ENCODE data around the gene CNTRL. TPM values are rescaled to one million over a fixed set of nuclear protein-coding genes. Genes with fewer than 3 reads are reported as not detected.

CNTRL gene
- total RNA-seq, 1 donor from 2014 or later: 8.5 TPM

DNA sequence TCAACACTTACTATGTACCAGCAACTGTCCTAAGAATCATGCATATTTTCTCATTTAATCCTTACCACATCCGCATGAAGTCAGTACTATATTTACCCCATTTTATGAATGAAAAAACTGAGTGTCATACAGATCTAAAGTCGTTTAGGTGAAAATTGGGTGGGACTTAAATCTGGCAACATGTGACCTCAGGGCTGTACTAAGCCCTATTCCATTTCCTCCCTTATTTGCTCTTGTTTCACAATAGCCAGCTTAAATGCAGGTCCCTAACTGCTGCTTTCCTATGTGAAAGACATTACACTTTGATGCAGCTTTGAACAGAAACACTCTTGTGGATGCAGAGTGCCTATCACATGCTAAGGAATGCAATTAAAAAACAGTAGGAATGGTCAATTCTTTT, 129.4 kb downstream of the CNTRL start:
- intact Hi-C loops (cut with DNase I): loop anchor here (5.0 kb wide), 1 partner anchor 337 kb away; no protein-coding TSS in a partner anchor
- Histone ChIP-seq H3K4me3 (no peak overlapping the region), H3K27me3 (no peaks in the 10 kb centered on the region), H3K9me3 (no peaks in the 10 kb centered on the region), H3K36me3 (no peaks in the 10 kb centered on the region), H3K4me1 (peaks cover 0 to 9% of the 10 kb centered on the region in 2 donors), H3K27ac (no peak overlapping the region)
- no peak for DNase-seq (ENCODE audit: low spot score in 2 of 2)
- TF ChIP-seq CTCF (IDR thresholded peaks at IDR 0.05): no peak

DNA sequence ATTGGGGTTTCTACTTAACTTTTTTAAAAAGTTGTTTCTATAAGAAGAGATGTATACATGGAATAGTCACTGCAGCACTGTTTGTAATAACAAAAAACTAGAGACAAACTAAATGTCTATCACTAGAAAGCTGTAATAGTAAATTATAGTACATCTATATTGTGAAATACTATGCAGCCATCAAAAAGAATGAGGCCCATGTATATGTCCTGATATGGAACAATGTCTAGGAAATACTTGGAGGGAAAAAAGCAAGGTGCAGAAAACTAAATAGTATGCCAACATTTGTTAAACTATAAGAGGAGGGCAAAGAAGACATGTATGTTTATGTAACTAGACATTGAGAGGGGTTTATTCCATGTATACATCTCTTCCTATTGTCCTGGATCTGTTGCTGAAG, 129.9 kb downstream of the CNTRL start:
- Histone ChIP-seq H3K27me3 (no peaks in the 10 kb centered on the region), H3K4me1 (peaks cover 0 to 8% of the 10 kb centered on the region in 2 donors), H3K9me3 (no peaks in the 10 kb centered on the region), H3K4me3 (no peak overlapping the region), H3K27ac (no peak overlapping the region), H3K36me3 (no peaks in the 10 kb centered on the region)
- intact Hi-C loops (cut with DNase I): loop anchor here (5.0 kb wide), 1 partner anchor 337 kb away; no protein-coding TSS in a partner anchor
- no peak for TF ChIP-seq CTCF (IDR thresholded peaks at IDR 0.05)
- DNase-seq (ENCODE audit: low spot score in 2 of 2): no peak

GRCh38 chr9:121206516-121207370, 132.0 kb downstream of the CNTRL start:
- Histone ChIP-seq H3K27ac (no peak overlapping the region), H3K36me3 (no peaks in the 10 kb centered on the region), H3K27me3 (no peaks in the 10 kb centered on the region), H3K9me3 (no peaks in the 10 kb centered on the region), H3K4me3 (no peak overlapping the region), H3K4me1 (peaks cover 0 to 4% of the 10 kb centered on the region in 2 donors)
- no peak for TF ChIP-seq CTCF (IDR thresholded peaks at IDR 0.05)
- DNase-seq (ENCODE audit: low spot score in 2 of 2): no peak
- intact Hi-C loops (cut with DNase I): no loop called here

DNA sequence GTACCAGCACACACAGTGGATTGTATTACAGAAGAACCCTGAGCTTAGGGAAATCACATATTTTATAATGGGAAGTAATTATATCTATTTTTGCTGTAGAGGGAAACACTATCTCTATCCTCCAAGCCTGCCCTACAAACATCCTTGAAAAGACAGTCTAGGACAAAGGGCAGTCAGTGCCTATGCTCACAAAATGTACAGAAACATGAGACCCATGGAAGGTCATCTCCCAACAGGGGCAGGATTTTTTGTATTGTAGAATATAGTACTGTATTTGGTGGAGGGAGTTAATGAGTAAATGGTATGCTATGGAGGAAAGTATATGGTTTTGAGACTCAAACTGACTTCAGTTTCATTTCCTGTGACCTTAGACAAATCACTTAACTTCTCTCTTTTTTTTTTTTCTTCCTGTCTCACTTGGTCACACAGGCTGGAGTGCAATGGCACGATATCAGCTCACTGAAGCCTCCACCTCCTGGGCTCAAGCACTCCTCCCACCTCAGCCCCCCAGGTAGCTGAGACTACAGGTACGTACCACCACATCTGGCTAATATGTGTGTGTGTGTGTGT, 132.7 kb downstream of the CNTRL start:
- DNase-seq (ENCODE audit: low spot score in 2 of 2): no peak
- intact Hi-C loops (cut with DNase I): no loop called here
- Histone ChIP-seq H3K27me3 (no peaks in the 10 kb centered on the region), H3K4me1 (peaks cover 0 to under 1% of the 10 kb centered on the region in 2 donors), H3K36me3 (no peaks in the 10 kb centered on the region), H3K9me3 (no peaks in the 10 kb centered on the region), H3K4me3 (no peak overlapping the region), H3K27ac (no peak overlapping the region)
- no peak for TF ChIP-seq CTCF (IDR thresholded peaks at IDR 0.05)

- Histone ChIP-seq H3K27ac (no peak overlapping the region), H3K36me3 (no peaks in the 10 kb centered on the region), H3K4me3 (no peak overlapping the region), H3K9me3 (no peaks in the 10 kb centered on the region), H3K4me1 (no peaks in the 10 kb centered on the region), H3K27me3 (no peaks in the 10 kb centered on the region)
- no peak for TF ChIP-seq CTCF (IDR thresholded peaks at IDR 0.05)
- DNase-seq (ENCODE audit: low spot score in 2 of 2): no peak
- intact Hi-C loops (cut with DNase I): loop anchor here (5.0 kb wide), 1 partner anchor 92 kb away; no protein-coding TSS in a partner anchor
Observed at GRCh38 chr9:121210536-121210935, 135.8 kb downstream of the CNTRL start.

All from ascending aorta (tissue), 2 donors.